Measurements from ENCODE around the gene PIK3R2.

- no peak for TF ChIP-seq CTCF (IDR thresholded peaks at IDR 0.05)
- TF ChIP-seq, protein P1, sequence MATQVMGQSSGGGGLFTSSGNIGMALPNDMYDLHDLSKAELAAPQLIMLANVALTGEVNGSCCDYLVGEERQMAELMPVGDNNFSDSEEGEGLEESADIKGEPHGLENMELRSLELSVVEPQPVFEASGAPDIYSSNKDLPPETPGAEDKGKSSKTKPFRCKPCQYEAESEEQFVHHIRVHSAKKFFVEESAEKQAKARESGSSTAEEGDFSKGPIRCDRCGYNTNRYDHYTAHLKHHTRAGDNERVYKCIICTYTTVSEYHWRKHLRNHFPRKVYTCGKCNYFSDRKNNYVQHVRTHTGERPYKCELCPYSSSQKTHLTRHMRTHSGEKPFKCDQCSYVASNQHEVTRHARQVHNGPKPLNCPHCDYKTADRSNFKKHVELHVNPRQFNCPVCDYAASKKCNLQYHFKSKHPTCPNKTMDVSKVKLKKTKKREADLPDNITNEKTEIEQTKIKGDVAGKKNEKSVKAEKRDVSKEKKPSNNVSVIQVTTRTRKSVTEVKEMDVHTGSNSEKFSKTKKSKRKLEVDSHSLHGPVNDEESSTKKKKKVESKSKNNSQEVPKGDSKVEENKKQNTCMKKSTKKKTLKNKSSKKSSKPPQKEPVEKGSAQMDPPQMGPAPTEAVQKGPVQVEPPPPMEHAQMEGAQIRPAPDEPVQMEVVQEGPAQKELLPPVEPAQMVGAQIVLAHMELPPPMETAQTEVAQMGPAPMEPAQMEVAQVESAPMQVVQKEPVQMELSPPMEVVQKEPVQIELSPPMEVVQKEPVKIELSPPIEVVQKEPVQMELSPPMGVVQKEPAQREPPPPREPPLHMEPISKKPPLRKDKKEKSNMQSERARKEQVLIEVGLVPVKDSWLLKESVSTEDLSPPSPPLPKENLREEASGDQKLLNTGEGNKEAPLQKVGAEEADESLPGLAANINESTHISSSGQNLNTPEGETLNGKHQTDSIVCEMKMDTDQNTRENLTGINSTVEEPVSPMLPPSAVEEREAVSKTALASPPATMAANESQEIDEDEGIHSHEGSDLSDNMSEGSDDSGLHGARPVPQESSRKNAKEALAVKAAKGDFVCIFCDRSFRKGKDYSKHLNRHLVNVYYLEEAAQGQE (IDR thresholded peaks at IDR 0.05; ENCODE audit: insufficient read depth in 1 of 2, low read depth in 2 of 2, low read length in 1 of 2) = no peak
Observed at GRCh38 chr19:18160493-18160970, 7.6 kb downstream of the PIK3R2 start.

All from Panc1 (cell line).